Measurements from ENCODE around the gene FKBP14. TPM values are rescaled to one million over a fixed set of nuclear protein-coding genes. Genes with fewer than 3 reads are reported as not detected.
"Not testable (repeated sequence)": the region's sequence is repeated elsewhere in the genome, so short reads cannot be mapped to it uniquely, and the experiment has no call there.

Gene FKBP14
- total RNA-seq, 1 experiment from 2014 or later, result 13.5 TPM

- Histone ChIP-seq H2AFZ (ENCODE audit: low read length) (no peak overlapping the region), H3K4me2 (ENCODE audit: low read depth, low read length, poor library complexity, severe bottlenecking) (no peak overlapping the region), H3K9ac (ENCODE audit: low read length) (no peak overlapping the region), H3K79me2 (ENCODE audit: low read length) (peaks cover 98% of the 10 kb centered on the region), H3K9me3 (ENCODE audit: low read length) (no peaks in the 10 kb centered on the region), H3K4me1 (ENCODE audit: low read length) (peaks cover 57% of the 10 kb centered on the region), H4K20me1 (ENCODE audit: insufficient read depth, low read depth, low read length) (no peaks in the 10 kb centered on the region), H3K36me3 (ENCODE audit: insufficient read depth, low read length) (peaks cover 31% of the 10 kb centered on the region), H3K27ac (ENCODE audit: low read length) (peak overlapping the region; percentile 1; the same call in 1 of the 2 replicates), H3K9me2 (replicated peaks; ENCODE audit: insufficient read depth, low read length) (no peaks in the 10 kb centered on the region), H3K27me3 (ENCODE audit: low read length) (no peaks in the 10 kb centered on the region), H3K4me3 (ENCODE audit: low read length) (no peak overlapping the region)
- no peak for DNase-seq
Observed at GRCh38 chr7:29972315-29972669, 54.2 kb downstream of the FKBP14 start.

DNA sequence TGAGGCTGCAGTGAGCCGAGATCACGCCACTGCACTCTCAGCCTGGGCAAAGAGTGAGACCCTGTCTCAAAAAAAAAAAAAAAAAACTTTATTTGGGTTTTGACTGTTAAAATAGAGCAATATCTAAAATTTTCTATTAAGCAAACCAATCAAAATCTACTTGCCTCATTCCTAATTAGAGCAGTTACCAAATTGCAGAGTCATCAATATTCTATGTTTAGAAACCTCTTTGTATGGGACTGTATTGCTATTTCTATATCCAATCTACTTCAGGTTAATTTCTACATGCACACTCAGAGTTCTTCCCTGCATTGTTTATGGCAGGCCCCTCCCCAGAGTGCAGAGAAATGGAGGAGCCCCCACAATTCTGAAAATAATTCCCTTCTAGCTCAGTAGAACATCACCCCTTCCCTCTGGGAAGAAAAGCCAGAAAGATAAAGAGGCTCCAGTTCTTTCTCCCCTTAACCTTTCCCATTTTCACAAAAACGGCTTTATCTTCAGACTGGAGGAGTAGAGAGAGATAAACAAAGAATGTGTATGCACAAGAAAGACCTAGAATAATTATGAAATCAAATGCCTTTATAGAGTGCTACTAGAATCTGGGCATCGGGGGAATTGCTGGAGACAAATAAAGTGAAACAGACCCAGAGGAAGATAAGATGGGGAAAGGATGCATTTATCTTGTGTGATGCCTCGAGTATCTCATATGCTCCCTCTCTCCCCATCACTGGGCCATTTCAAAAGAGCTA, 54.8 kb downstream of the FKBP14 start:
- H3K79me2 ChIP-seq (ENCODE audit: low read length), result peaks cover 98% of the 10 kb centered on the region
- H3K27me3 ChIP-seq (ENCODE audit: low read length), result no peaks in the 10 kb centered on the region
- H3K36me3 ChIP-seq (ENCODE audit: insufficient read depth, low read length), result peaks cover 31% of the 10 kb centered on the region
- H4K20me1 ChIP-seq (ENCODE audit: insufficient read depth, low read depth, low read length), result no peaks in the 10 kb centered on the region
- no peak overlapping the region for H3K9ac ChIP-seq (ENCODE audit: low read length)
- no peak overlapping the region for H3K4me2 ChIP-seq (ENCODE audit: low read depth, low read length, poor library complexity, severe bottlenecking)
- peaks cover 56% of the 10 kb centered on the region for H3K4me1 ChIP-seq (ENCODE audit: low read length)
- no peaks in the 10 kb centered on the region for H3K9me3 ChIP-seq (ENCODE audit: low read length)
- no peak overlapping the region for H3K4me3 ChIP-seq (ENCODE audit: low read length)
- H3K9me2 ChIP-seq (replicated peaks; ENCODE audit: insufficient read depth, low read length), result no peaks in the 10 kb centered on the region
- no peak for DNase-seq
- H2AFZ ChIP-seq (ENCODE audit: low read length), result no peak overlapping the region
- peak overlapping the region; percentile 1; the same call in 1 of the 2 replicates for H3K27ac ChIP-seq (ENCODE audit: low read length)

DNA sequence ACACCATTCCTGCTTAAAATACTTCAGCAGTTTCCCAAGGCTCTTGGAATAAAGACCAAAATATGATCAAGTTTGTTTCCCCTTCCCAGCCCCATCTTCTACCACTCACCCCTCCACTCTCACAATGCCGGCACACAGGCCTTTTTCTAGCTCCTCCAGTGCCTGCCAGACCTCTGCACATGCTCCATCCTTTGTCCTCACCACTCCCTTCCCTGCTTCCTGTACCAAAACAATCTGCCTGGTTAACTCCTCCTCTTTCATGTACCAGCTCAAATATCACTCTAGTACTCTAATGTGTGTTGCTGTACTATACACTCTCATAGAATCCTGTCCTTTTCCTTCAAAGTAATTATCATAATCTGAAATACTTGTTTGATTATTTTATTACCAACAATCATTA, 56.3 kb downstream of the FKBP14 start:
- DNase-seq, result no peak
- peaks cover 38% of the 10 kb centered on the region for H3K36me3 ChIP-seq (ENCODE audit: insufficient read depth, low read length)
- no peaks in the 10 kb centered on the region for H3K27me3 ChIP-seq (ENCODE audit: low read length)
- no peaks in the 10 kb centered on the region for H3K9me2 ChIP-seq (replicated peaks; ENCODE audit: insufficient read depth, low read length)
- H4K20me1 ChIP-seq (ENCODE audit: insufficient read depth, low read depth, low read length), result no peaks in the 10 kb centered on the region
- H3K4me3 ChIP-seq (ENCODE audit: low read length), result no peak overlapping the region
- no peak overlapping the region for H3K9ac ChIP-seq (ENCODE audit: low read length)
- H3K79me2 ChIP-seq (ENCODE audit: low read length), result peaks cover 98% of the 10 kb centered on the region
- H3K4me1 ChIP-seq (ENCODE audit: low read length), result peaks cover 46% of the 10 kb centered on the region
- no peak overlapping the region for H2AFZ ChIP-seq (ENCODE audit: low read length)
- H3K4me2 ChIP-seq (ENCODE audit: low read depth, low read length, poor library complexity, severe bottlenecking), result no peak overlapping the region
- H3K27ac ChIP-seq (ENCODE audit: low read length), result no peak overlapping the region
- H3K9me3 ChIP-seq (ENCODE audit: low read length), result no peaks in the 10 kb centered on the region

DNA sequence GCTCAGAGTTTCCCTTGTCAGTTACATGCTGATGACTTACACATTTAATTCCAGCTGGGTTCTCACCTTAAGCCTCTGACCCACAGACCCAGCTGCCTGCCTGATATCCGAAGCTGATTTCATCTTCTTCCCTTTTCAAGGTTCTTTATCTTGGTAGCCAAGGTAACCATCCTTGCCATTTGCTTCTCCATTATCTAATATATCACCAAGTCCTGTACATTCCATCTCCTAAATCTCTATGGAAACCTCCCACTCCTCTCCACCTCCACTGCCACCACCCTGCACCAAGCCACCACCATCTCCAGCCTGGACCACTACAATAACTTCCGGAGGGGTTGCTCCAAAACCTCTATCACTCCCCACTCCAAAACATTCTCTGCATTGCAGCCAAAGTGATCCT, 56.8 kb downstream of the FKBP14 start:
- no peaks in the 10 kb centered on the region for H4K20me1 ChIP-seq (ENCODE audit: insufficient read depth, low read depth, low read length)
- H3K4me2 ChIP-seq (ENCODE audit: low read depth, low read length, poor library complexity, severe bottlenecking), result no peak overlapping the region
- H3K9me2 ChIP-seq (replicated peaks; ENCODE audit: insufficient read depth, low read length), result no peaks in the 10 kb centered on the region
- no peak overlapping the region for H3K27ac ChIP-seq (ENCODE audit: low read length)
- no peak overlapping the region for H2AFZ ChIP-seq (ENCODE audit: low read length)
- DNase-seq, result no peak
- H3K79me2 ChIP-seq (ENCODE audit: low read length), result peaks cover 97% of the 10 kb centered on the region
- H3K27me3 ChIP-seq (ENCODE audit: low read length), result no peaks in the 10 kb centered on the region
- peaks cover 38% of the 10 kb centered on the region for H3K36me3 ChIP-seq (ENCODE audit: insufficient read depth, low read length)
- H3K4me1 ChIP-seq (ENCODE audit: low read length), result peaks cover 42% of the 10 kb centered on the region
- no peak overlapping the region for H3K4me3 ChIP-seq (ENCODE audit: low read length)
- H3K9me3 ChIP-seq (ENCODE audit: low read length), result no peaks in the 10 kb centered on the region
- no peak overlapping the region for H3K9ac ChIP-seq (ENCODE audit: low read length)

DNA sequence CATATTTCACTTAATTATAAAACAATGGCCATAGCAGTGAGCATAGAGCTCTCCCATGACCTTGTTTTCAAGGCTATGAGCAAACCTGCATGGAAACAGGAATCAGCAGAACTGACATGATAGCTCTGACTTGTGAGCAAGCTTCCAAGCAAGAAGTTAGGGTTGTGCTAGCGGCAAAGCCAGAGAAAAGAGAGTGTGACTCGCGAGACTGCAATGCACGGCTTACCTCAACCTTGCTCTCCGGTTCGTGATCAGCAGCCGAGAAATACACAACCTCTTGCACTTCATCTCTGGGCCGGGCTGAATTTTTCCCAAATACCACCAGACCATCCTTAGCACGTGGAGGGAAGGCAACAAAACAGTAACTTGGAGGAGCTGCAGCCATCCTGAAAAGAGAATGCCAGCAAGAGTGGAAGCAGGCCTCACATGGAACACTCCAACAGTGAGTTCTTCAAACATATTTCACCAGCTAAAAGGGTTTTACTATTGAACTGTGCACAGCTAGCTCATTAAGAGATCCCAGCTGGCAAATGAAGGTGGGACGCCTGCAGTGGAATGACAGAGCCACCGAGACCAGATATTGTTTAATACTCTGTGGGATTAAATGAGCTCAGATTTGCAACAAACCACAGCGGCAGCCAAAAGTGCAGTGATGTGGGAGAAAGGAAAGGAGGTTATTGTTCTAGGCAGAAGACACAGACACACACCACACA, 57.7 kb downstream of the FKBP14 start:
- no peak overlapping the region for H2AFZ ChIP-seq (ENCODE audit: low read length)
- no peaks in the 10 kb centered on the region for H4K20me1 ChIP-seq (ENCODE audit: insufficient read depth, low read depth, low read length)
- H3K4me2 ChIP-seq (ENCODE audit: low read depth, low read length, poor library complexity, severe bottlenecking), result no peak overlapping the region
- H3K4me3 ChIP-seq (ENCODE audit: low read length), result no peak overlapping the region
- no peaks in the 10 kb centered on the region for H3K9me2 ChIP-seq (replicated peaks; ENCODE audit: insufficient read depth, low read length)
- no peak overlapping the region for H3K9ac ChIP-seq (ENCODE audit: low read length)
- DNase-seq, result no peak
- H3K36me3 ChIP-seq (ENCODE audit: insufficient read depth, low read length), result peaks cover 40% of the 10 kb centered on the region
- peaks cover 95% of the 10 kb centered on the region for H3K79me2 ChIP-seq (ENCODE audit: low read length)
- H3K27me3 ChIP-seq (ENCODE audit: low read length), result no peaks in the 10 kb centered on the region
- no peak overlapping the region for H3K27ac ChIP-seq (ENCODE audit: low read length)
- H3K4me1 ChIP-seq (ENCODE audit: low read length), result peaks cover 42% of the 10 kb centered on the region
- no peaks in the 10 kb centered on the region for H3K9me3 ChIP-seq (ENCODE audit: low read length)

DNA sequence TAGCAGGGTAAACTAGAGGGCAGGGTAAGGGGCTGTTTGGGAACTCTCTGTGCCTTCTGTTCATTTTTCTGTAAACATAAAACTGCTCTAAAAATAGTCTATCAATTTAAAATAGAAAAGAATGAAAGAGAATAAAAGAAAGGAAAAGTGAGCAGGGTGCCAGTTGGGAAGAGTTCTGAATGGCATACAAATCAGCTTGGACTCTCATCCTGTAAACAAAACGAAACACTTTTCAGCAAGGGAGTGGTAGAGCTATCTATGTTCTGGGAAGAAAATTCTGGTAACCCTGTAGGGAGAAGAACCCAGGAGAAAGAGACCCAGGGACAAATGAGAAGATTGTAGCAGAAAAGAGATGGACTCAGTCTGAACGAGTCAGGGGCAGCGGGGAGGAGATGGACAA, 61.5 kb downstream of the FKBP14 start:
- H3K9ac ChIP-seq (ENCODE audit: low read length), result no peak overlapping the region

DNA sequence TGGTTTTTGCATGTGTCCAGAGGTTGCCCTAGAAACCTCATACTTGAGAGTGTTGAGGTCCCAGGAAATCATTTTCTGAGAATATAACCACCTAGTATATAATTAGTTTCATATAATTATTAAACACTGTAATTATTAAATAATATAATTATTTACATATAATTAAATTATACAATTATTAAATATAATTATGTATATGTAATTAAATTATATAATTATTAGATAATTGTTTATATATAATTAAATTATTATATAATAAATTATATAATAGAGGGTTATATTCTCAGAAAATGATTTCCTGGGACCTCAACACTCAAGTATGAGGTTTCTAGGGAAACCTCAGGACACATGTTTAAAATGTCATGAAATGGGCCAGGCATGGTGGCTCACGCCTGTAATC, 64.5 kb downstream of the FKBP14 start:
- Histone ChIP-seq H4K20me1 (ENCODE audit: insufficient read depth, low read depth, low read length) (no peaks in the 10 kb centered on the region), H3K4me1 (ENCODE audit: low read length) (peaks cover 45% of the 10 kb centered on the region), H3K4me2 (ENCODE audit: low read depth, low read length, poor library complexity, severe bottlenecking) (no peak overlapping the region), H3K4me3 (ENCODE audit: low read length) (no peak overlapping the region), H3K79me2 (ENCODE audit: low read length) (peaks cover 78% of the 10 kb centered on the region), H3K36me3 (ENCODE audit: insufficient read depth, low read length) (peaks cover 23% of the 10 kb centered on the region; the same call in 1 of the 2 replicates), H2AFZ (ENCODE audit: low read length) (no peak overlapping the region), H3K9me2 (replicated peaks; ENCODE audit: insufficient read depth, low read length) (no peaks in the 10 kb centered on the region), H3K27ac (ENCODE audit: low read length) (no peak overlapping the region), H3K27me3 (ENCODE audit: low read length) (no peaks in the 10 kb centered on the region), H3K9ac (ENCODE audit: low read length) (no peak overlapping the region), H3K9me3 (ENCODE audit: low read length) (no peaks in the 10 kb centered on the region)
- no peak for DNase-seq

More for the DNA sequence above, 61.5 kb downstream of the FKBP14 start:
- Histone ChIP-seq H3K36me3 (ENCODE audit: insufficient read depth, low read length) (peaks cover 48% of the 10 kb centered on the region), H3K4me3 (ENCODE audit: low read length) (no peak overlapping the region), H3K27ac (ENCODE audit: low read length) (no peak overlapping the region), H3K4me2 (ENCODE audit: low read depth, low read length, poor library complexity, severe bottlenecking) (no peak overlapping the region), H3K79me2 (ENCODE audit: low read length) (peaks cover 78% of the 10 kb centered on the region), H2AFZ (ENCODE audit: low read length) (no peak overlapping the region), H3K9me2 (replicated peaks; ENCODE audit: insufficient read depth, low read length) (no peaks in the 10 kb centered on the region), H3K4me1 (ENCODE audit: low read length) (peaks cover 20% of the 10 kb centered on the region), H3K9me3 (ENCODE audit: low read length) (no peaks in the 10 kb centered on the region), H3K27me3 (ENCODE audit: low read length) (no peaks in the 10 kb centered on the region), H4K20me1 (ENCODE audit: insufficient read depth, low read depth, low read length) (no peaks in the 10 kb centered on the region)
- DNase-seq, result no peak

- H3K4me3 ChIP-seq (ENCODE audit: low read length); H4K20me1 ChIP-seq (ENCODE audit: insufficient read depth, low read depth, low read length); H3K27me3 ChIP-seq (ENCODE audit: low read length); H2AFZ ChIP-seq (ENCODE audit: low read length); H3K9ac ChIP-seq (ENCODE audit: low read length); H3K4me2 ChIP-seq (ENCODE audit: low read depth, low read length, poor library complexity, severe bottlenecking); H3K9me3 ChIP-seq (ENCODE audit: low read length); H3K9me2 ChIP-seq (replicated peaks; ENCODE audit: insufficient read depth, low read length); DNase-seq; H3K27ac ChIP-seq (ENCODE audit: low read length): not testable (repeated sequence)
- peaks cover 23% of the 10 kb centered on the region; the same call in 1 of the 2 replicates for H3K36me3 ChIP-seq (ENCODE audit: insufficient read depth, low read length)
- peaks cover 45% of the 10 kb centered on the region for H3K4me1 ChIP-seq (ENCODE audit: low read length)
- H3K79me2 ChIP-seq (ENCODE audit: low read length), result peaks cover 77% of the 10 kb centered on the region
Observed at GRCh38 chr7:29961611-29962010, 64.9 kb downstream of the FKBP14 start.
